SK-N-SH (cell line): Measurements from ENCODE around the gene TRAPPC12. TPM values are rescaled to one million over a fixed set of nuclear protein-coding genes. Genes with fewer than 3 reads are reported as not detected.

Experiments used
- CTCF ChIA-PET: fragments of 300-600, 350-600 bp; formaldehyde crosslinking; extraction: SDS; loops from one replicate; lab custom pipeline; 2021; lab: Yijun Ruan, JAX
- POLR2A ChIA-PET: fragments of 350-600 bp; sonication (Branson Sonifier 250); formaldehyde crosslinking; extraction: SDS; loops from one replicate; lab custom pipeline; 2020; ENCODE audit warnings: antibody characterized with exemption, inconsistent platforms; lab: Yijun Ruan, JAX
- DNase-seq: peaks from one replicate; pipeline ENCODE4 v3.0.0; 2012
- H2AFZ ChIP-seq: fragments of 200-600 bp; sonication (generic); 2 replicates; pipeline ENCODE4 v1.8.1; 2016; ENCODE audit warnings: antibody characterized with exemption, mild to moderate bottlenecking, low read depth
- H3F3A ChIP-seq: fragments of 200-600 bp; sonication (generic); replicated peaks from 2 replicates; pipeline ENCODE3; 2016; ENCODE audit warnings: antibody characterized with exemption, mild to moderate bottlenecking; ENCODE audit not compliant: insufficient read depth
- H3K27ac ChIP-seq, 2 experiments: fragments of 200-500 bp in 1 of 2; fragments of 200-600 bp in 1 of 2; sonication (Bioruptor generic) in 1 of 2; sonication (generic), shearing (Covaris generic) in 1 of 2; 2 replicates each; pipeline versions ENCODE4 v1.5.1 to v1.6.1; 2014 to 2016; ENCODE audit warnings: low read depth in 2 of 2, inconsistent platforms in 1 of 2, low read length in 1 of 2, mild to moderate bottlenecking in 1 of 2, mixed read lengths in 1 of 2
- H3K27me3 ChIP-seq: fragments of 200-600 bp; sonication (generic), shearing (Covaris generic); 2 replicates; pipeline ENCODE4 v1.6.1; 2016; ENCODE audit warnings: mixed run types; ENCODE audit not compliant: insufficient read depth
- H3K36me3 ChIP-seq, 2 experiments: fragments of 200-500 bp in 1 of 2; fragments of 200-600 bp in 1 of 2; sonication (Bioruptor generic) in 1 of 2; sonication (generic) in 1 of 2; replicated peaks in 1 of 2; 2 replicates each; pipeline versions ENCODE3 to v1.5.1; 2014 to 2016; ENCODE audit warnings: low read length in 1 of 2, mild to moderate bottlenecking in 1 of 2; ENCODE audit not compliant: insufficient read depth in 2 of 2, control insufficient read depth in 1 of 2
- H3K4me1 ChIP-seq, 2 experiments: fragments of 200-500 bp in 1 of 2; fragments of 200-600 bp in 1 of 2; sonication (Bioruptor generic) in 1 of 2; sonication (generic), shearing (Covaris generic) in 1 of 2; 2 replicates each; pipeline versions ENCODE4 v1.5.1 to v1.6.1; 2014 to 2016; ENCODE audit warnings: low read depth in 1 of 2, low read length in 1 of 2, mixed run types in 1 of 2; ENCODE audit not compliant: insufficient read depth in 2 of 2, control insufficient read depth in 1 of 2
- H3K4me2 ChIP-seq: fragments of 200-600 bp; sonication (generic), shearing (Covaris generic); 2 replicates; pipeline ENCODE4 v1.6.1; 2017; ENCODE audit warnings: mixed run types
- H3K4me3 ChIP-seq, 2 experiments: fragments of 200-500 bp in 1 of 2; fragments of 200-600 bp in 1 of 2; sonication (Bioruptor generic) in 1 of 2; sonication (generic), shearing (Covaris generic) in 1 of 2; 2 replicates each; pipeline versions ENCODE4 v1.5.1 to v1.8.1; 2014 to 2016; ENCODE audit warnings: low read depth in 2 of 2, inconsistent platforms in 1 of 2, low read length in 1 of 2, mild to moderate bottlenecking in 1 of 2, mixed read lengths in 1 of 2, moderate library complexity in 1 of 2
- H3K79me2 ChIP-seq: fragments of 200-600 bp; sonication (generic); 2 replicates; pipeline ENCODE4 v1.8.1; 2017; ENCODE audit warnings: mild to moderate bottlenecking; ENCODE audit not compliant: insufficient read depth
- H3K9ac ChIP-seq: fragments of 200-600 bp; sonication (generic); 2 replicates; pipeline ENCODE4 v1.6.1; 2017; ENCODE audit warnings: mixed run types
- H3K9me2 ChIP-seq: fragments of 200-600 bp; sonication (generic); 2 replicates; pipeline ENCODE4 v1.6.1; 2017; ENCODE audit warnings: mixed run types
- H3K9me3 ChIP-seq: fragments of 200-600 bp; sonication (generic); 2 replicates; pipeline ENCODE4 v1.6.1; 2017; ENCODE audit warnings: mixed run types, mild to moderate bottlenecking, moderate library complexity
- H4K20me1 ChIP-seq: fragments of 200-600 bp; sonication (generic); 2 replicates; pipeline ENCODE4 v1.6.1; 2017; ENCODE audit warnings: mild to moderate bottlenecking, mixed run types; ENCODE audit not compliant: insufficient read depth
- CTCF ChIP-seq: fragments of 200-600 bp; sonication (generic); IDR thresholded peaks from 2 replicates; pipeline ENCODE4 v1.6.1; 2017; ENCODE audit warnings: antibody characterized with exemption, mild to moderate bottlenecking, moderate library complexity
- ELF1 ChIP-seq: IDR thresholded peaks from 2 replicates; pipeline ENCODE4 v1.4.0; 2012
- EZH2phosphoT487 ChIP-seq: fragments of 200-600 bp; sonication (generic); IDR thresholded peaks from 2 replicates; pipeline ENCODE4 v1.6.1; 2017; ENCODE audit warnings: low read depth, mixed run types, mild to moderate bottlenecking, antibody characterized with exemption, moderate library complexity, borderline replicate concordance
- FOSL2 ChIP-seq: IDR thresholded peaks from 2 replicates; pipeline ENCODE4 v1.4.0; 2012; ENCODE audit warnings: low read depth, mild to moderate bottlenecking, moderate library complexity, borderline replicate concordance
- FOXM1 ChIP-seq: IDR thresholded peaks from 2 replicates; pipeline ENCODE4 v1.4.0; 2012; ENCODE audit warnings: low read depth, mild to moderate bottlenecking
- GABPA ChIP-seq: IDR thresholded peaks from 2 replicates; pipeline ENCODE4 v1.4.0; 2012; ENCODE audit warnings: low read depth, mild to moderate bottlenecking
- JUND ChIP-seq: IDR thresholded peaks from 2 replicates; pipeline ENCODE4 v1.4.0; 2012
- MAX ChIP-seq: IDR thresholded peaks from 2 replicates; pipeline ENCODE4 v1.4.0; 2012; ENCODE audit warnings: low read depth
- MEF2A ChIP-seq: IDR thresholded peaks from 2 replicates; pipeline ENCODE4 v1.4.0; 2012; ENCODE audit warnings: low read depth, borderline replicate concordance
- NFIC ChIP-seq: IDR thresholded peaks from 2 replicates; pipeline ENCODE4 v1.4.0; 2012; ENCODE audit warnings: borderline replicate concordance
- RFX5 ChIP-seq: IDR thresholded peaks from 2 replicates; pipeline ENCODE4 v1.6.1; 2012; ENCODE audit warnings: mild to moderate bottlenecking, improper control_type of control experiment, low read length
- RXRA ChIP-seq: IDR thresholded peaks from 2 replicates; pipeline ENCODE4 v1.4.0; 2012; ENCODE audit warnings: low read depth, mild to moderate bottlenecking, borderline replicate concordance
- SIN3A ChIP-seq: IDR thresholded peaks from 2 replicates; pipeline ENCODE4 v1.6.1; 2012; ENCODE audit warnings: low read depth, mild to moderate bottlenecking, low read length, moderate library complexity, borderline replicate concordance
- TAF1 ChIP-seq: IDR thresholded peaks from 2 replicates; pipeline ENCODE4 v1.6.1; 2012; ENCODE audit warnings: low read depth, mild to moderate bottlenecking, low read length, moderate library complexity, borderline replicate concordance
- TEAD4 ChIP-seq: IDR thresholded peaks from 2 replicates; pipeline ENCODE4 v1.4.0; 2012; ENCODE audit warnings: mild to moderate bottlenecking, borderline replicate concordance; ENCODE audit not compliant: insufficient read depth
- YY1 ChIP-seq: IDR thresholded peaks from 2 replicates; pipeline ENCODE4 v1.4.0; 2012; ENCODE audit warnings: low read depth, mild to moderate bottlenecking
- WGBS: methylation state at CpG from one replicate; pipeline ENCODE4 v1.1.6; 2017; ENCODE audit warnings: low lambda C conversion rate; 5-methylcytosine and 5-hydroxymethylcytosine counted together
- polyA plus RNA-seq, 3 experiments: library from polyadenylated mRNA; depleted of rRNA; stranded (reverse); fragments of >200 nt; gene quantifications; 2 replicates each; pipeline ENCODE4 v1.2.3, GENCODE V29; 2012
- TF ChIP-seq, protein P1 (sequence below): fragments of 150-350 bp; IDR thresholded peaks from 2 replicates; pipeline ENCODE4 v1.6.1; 2017; ENCODE audit warnings: antibody characterized with exemption, low read length, low read depth, borderline replicate concordance
- TF ChIP-seq, protein P2 (sequence below): IDR thresholded peaks from 2 replicates; pipeline ENCODE4 v1.4.0; 2012; ENCODE audit warnings: low read depth, borderline replicate concordance

The TRAPPC12 gene
- polyA plus RNA-seq, 1 of the 3 experiments (the other 2 are of a cell fraction): 83.3 TPM

DNA sequence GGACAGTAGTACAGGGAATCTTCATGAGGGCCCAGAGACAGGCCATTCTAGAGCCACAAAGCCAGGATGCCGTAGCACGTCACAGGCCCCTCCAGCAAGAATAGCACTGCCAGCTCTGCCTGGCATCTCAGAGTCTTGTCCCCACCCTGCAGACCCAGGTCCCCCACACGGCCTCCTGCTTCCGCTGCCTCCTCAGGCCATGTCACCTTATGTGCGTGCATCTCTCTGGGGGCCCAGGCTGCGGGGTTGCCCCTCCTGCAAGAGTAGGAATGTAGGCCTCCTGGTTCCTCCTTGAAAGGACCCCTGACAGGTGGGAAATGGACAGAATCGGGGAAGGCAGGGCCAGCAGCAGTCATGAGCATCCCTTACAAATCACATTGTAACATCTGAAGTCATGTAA lies 90.0 kb downstream of the TRAPPC12 start:
- peaks cover 7% of the 10 kb centered on the region for H3F3A ChIP-seq
- H3K36me3 ChIP-seq: peaks cover 9 to 63% of the 10 kb centered on the region in 2 experiments
- TF ChIP-seq ELF1: no peak
- no peak for TF ChIP-seq FOXM1
- TF ChIP-seq, all 33 proteins: peak for 0
- H3K9me2 ChIP-seq: no peaks in the 10 kb centered on the region
- H3K9ac ChIP-seq: no peak overlapping the region
- H3K4me3 ChIP-seq: no peak overlapping the region
- no peaks in the 10 kb centered on the region for H3K79me2 ChIP-seq
- no peaks in the 10 kb centered on the region for H3K9me3 ChIP-seq
- H4K20me1 ChIP-seq: no peaks in the 10 kb centered on the region
- H3K27ac ChIP-seq: peak overlapping the region in 1 of 2 experiments; percentile 46; a peak in 2 of 4 replicates
- 98% methylated on average over 3 of the region's 7 CpGs for WGBS
- H2AFZ ChIP-seq: no peak overlapping the region
- H3K4me1 ChIP-seq: peaks cover 0 to 25% of the 10 kb centered on the region in 2 experiments; a peak in 3 of 4 replicates
- DNase-seq: no peak
- POLR2A ChIA-PET: no interaction called here
- CTCF ChIA-PET: interaction anchor here (0.8 to 15.2 kb wide), 2 partner anchors 7 to 46 kb away, joined by 3 to 127 read pairs; no protein-coding TSS in a partner anchor
- peak overlapping the region; percentile 22 for H3K4me2 ChIP-seq
- H3K27me3 ChIP-seq: no peaks in the 10 kb centered on the region

GRCh38 chr2:3470166-3470651 lies 90.7 kb downstream of the TRAPPC12 start:
- TF ChIP-seq, protein P1, sequence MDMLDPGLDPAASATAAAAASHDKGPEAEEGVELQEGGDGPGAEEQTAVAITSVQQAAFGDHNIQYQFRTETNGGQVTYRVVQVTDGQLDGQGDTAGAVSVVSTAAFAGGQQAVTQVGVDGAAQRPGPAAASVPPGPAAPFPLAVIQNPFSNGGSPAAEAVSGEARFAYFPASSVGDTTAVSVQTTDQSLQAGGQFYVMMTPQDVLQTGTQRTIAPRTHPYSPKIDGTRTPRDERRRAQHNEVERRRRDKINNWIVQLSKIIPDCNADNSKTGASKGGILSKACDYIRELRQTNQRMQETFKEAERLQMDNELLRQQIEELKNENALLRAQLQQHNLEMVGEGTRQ: no peak
- TF ChIP-seq MEF2A: no peak
- no peak for TF ChIP-seq TEAD4
- TF ChIP-seq FOXM1: no peak
- TF ChIP-seq FOSL2: peak; percentile 21; the same call in 1 of the 2 replicates
- no peak for TF ChIP-seq SIN3A
- TF ChIP-seq, protein P2, sequence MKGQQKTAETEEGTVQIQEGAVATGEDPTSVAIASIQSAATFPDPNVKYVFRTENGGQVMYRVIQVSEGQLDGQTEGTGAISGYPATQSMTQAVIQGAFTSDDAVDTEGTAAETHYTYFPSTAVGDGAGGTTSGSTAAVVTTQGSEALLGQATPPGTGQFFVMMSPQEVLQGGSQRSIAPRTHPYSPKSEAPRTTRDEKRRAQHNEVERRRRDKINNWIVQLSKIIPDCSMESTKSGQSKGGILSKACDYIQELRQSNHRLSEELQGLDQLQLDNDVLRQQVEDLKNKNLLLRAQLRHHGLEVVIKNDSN: no peak
- peak; percentile 64; the same call in 1 of the 2 replicates for TF ChIP-seq NFIC
- TF ChIP-seq MAX: no peak
- no peak for TF ChIP-seq YY1
- TF ChIP-seq RXRA: no peak
- no peak for TF ChIP-seq CTCF
- no peak for TF ChIP-seq ELF1
- TF ChIP-seq JUND: peak; percentile 41; the same call in 1 of the 2 replicates
- no peak for TF ChIP-seq TAF1
- no peak for TF ChIP-seq RFX5
- no peak for TF ChIP-seq GABPA
- no peak for TF ChIP-seq EZH2phosphoT487
- Histone ChIP-seq H3K27me3 (no peaks in the 10 kb centered on the region), H3K4me2 (peak overlapping the region; percentile 22), H3K4me3 (no peak overlapping the region), H3K36me3 (peaks cover 9 to 56% of the 10 kb centered on the region in 2 experiments), H3K9me2 (no peaks in the 10 kb centered on the region), H3K9me3 (no peaks in the 10 kb centered on the region), H3K9ac (peak overlapping the region; percentile 36), H4K20me1 (no peaks in the 10 kb centered on the region), H3K79me2 (no peaks in the 10 kb centered on the region), H3K4me1 (peaks cover 0 to 22% of the 10 kb centered on the region in 2 experiments; a peak in 3 of 4 replicates), H2AFZ (no peak overlapping the region), H3F3A (peaks cover 5% of the 10 kb centered on the region), H3K27ac (peak overlapping the region in 1 of 2 experiments; percentile 46; a peak in 2 of 4 replicates)
- ChIA-PET POLR2A (interaction anchor here (0.6 kb wide), 1 partner anchor 304 kb away, joined by 3 read pairs; no protein-coding TSS in a partner anchor), CTCF (interaction anchor here (0.8 to 15.2 kb wide), 2 partner anchors 7 to 46 kb away, joined by 3 to 127 read pairs; no protein-coding TSS in a partner anchor)
- 82% methylated on average over 15 of the region's 17 CpGs for WGBS
- DNase-seq: no peak
